ENCODE measurements around the gene TFAP2A.

The TFAP2A gene

DNA sequence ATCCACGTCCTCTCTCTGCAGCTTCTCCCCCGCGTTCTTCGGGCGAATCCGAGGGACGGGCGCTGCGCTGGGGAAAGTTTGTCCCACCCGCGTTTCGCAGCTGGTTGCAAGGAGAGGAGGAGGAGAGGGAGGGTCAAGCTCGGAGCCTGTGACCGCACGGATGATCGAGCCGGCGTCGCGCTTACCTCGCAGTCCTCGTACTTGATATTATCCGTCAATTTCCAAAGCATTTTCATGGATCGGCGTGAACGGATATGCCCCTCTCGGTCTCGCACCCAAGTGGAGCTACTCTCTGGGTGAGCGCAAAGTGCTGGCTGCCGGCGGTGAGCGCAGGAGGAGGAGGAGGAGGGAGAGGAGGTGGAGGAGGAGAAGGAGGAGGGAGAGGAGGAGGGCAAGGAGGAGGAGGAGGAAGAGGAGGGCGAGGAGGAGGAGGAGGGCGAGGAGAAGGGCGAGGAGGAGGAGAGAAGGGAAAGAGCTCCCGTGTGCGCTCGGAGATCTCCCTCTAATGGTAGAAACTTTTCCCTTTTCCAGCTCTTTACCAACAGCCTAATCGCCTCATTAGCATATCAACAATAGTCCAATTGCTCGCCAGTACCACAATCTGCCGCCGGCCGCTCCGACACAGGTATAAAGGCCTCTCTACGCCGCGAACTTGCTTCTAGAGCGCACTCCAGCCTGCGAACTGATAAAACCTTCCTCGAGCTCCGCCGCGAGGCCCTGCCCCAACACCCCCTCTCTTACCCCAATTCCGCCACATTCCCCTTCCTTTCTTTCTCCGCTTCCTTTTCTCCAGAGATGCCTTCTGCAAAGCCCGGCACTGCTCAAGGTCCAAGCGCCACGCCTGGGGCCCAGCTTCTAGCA lies at the start of gene TFAP2A:
TSS of gene TFAP2A (minus strand) at position 319 of the 861 bp plus-strand sequence. CDS start at position 236, 83 bp downstream.
- peak within 1 kb of the TSS; percentile 27 for H3K4me3 ChIP-seq (ENCODE audit: low read depth, low read length)

- H3K4me3 ChIP-seq (ENCODE audit: low read depth, low read length) = no peak overlapping the region
These were observed 48.9 kb upstream of the TFAP2A start for GRCh38 chr6:10463491-10464481.

- H3K4me3 ChIP-seq (ENCODE audit: low read depth, low read length) = no peak overlapping the region
These were observed 48.2 kb upstream of the TFAP2A start for GRCh38 chr6:10463040-10463439.

DNA sequence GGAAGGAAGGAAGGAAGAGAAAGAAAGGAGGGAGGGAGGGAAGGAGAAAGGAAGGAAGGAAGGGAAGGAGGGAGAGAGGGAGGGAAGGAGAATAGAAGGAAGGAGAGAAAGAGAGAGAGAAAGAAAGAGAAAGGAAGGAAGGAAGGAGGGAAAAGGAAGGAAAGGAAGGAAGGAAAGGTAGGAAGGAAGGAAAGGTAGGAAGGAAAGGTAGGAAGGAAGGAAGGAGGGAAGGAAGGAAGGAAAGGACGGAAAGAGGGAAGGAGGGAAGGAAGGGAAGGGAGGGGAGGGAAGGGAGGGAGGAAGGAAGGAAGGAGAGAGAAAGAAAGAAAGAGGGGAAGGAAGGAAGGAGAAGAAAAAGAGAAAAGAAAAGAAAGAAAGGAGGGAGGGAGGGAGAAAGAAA lies 47.0 kb upstream of the TFAP2A start:
- H3K4me3 ChIP-seq (ENCODE audit: low read depth, low read length) = no peak overlapping the region

GRCh38 chr6:10460096-10460495 lies 45.2 kb upstream of the TFAP2A start:
- no peak overlapping the region for H3K4me3 ChIP-seq (ENCODE audit: low read depth, low read length)

DNA sequence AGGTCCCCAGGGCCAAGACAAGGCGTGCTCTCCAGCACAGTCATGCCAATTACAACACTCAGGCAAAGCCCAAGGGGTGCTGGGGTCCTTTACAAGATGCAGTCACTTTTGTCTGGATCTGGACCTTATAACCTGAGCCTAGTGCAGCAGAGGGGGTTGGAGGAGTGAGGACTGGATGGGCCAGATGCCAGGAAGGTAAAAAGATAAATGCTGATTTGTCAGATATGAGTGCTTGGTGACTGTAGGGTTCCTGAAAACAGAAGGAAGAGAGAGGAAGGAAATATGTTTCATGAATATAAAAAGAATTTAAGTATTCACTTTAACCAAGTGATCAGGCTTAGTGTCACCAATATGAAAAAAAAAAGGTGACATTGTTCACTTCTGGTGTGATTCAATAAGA lies 43.4 kb upstream of the TFAP2A start:
- H3K4me3 ChIP-seq (ENCODE audit: low read depth, low read length) = no peak overlapping the region

DNA sequence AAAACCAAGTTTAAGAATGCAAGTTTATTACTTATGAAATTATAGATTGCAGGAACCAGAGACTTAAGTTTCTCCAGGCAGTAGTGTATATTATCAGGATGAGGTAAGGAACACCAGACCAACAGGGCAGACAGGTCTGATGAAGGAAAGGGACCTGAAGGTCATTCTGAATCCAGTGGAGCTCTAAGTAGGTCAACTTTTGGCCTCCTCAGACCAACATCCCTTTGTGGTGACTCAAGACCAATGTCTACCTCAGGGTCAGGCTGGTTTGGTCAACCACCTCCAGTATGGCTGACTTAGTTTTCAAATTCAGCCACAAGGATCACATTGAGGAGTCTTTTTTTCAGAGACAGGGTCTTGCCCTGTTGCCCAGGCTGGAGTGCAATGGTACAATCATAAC lies 38.7 kb upstream of the TFAP2A start:
- no peak overlapping the region for H3K4me3 ChIP-seq (ENCODE audit: low read depth, low read length)

GRCh38 chr6:10451828-10452509 lies 37.1 kb upstream of the TFAP2A start:
- no peak overlapping the region for H3K4me3 ChIP-seq (ENCODE audit: low read depth, low read length)

GRCh38 chr6:10451394-10451793 lies 36.5 kb upstream of the TFAP2A start:
- H3K4me3 ChIP-seq (ENCODE audit: low read depth, low read length) = no peak overlapping the region

DNA sequence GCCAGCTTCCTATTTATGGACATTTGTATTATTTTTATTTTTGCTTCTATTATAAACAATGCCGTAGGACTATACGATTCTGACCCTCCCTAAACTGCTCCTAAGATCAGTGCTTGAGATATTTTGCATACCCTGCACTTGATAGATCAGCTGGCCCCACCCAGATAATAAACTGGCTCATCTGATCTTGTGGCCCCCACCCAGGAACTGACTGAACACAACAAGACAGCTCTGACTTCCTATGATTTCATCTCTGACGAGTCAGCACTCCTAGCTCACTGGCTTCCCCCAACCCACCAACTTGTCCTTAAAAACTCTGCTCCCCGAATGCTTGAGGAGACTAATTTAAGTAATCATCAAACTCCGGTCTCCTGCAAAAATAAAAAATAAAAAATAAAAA lies 34.9 kb upstream of the TFAP2A start:
- no peak overlapping the region for H3K4me3 ChIP-seq (ENCODE audit: low read depth, low read length)

DNA sequence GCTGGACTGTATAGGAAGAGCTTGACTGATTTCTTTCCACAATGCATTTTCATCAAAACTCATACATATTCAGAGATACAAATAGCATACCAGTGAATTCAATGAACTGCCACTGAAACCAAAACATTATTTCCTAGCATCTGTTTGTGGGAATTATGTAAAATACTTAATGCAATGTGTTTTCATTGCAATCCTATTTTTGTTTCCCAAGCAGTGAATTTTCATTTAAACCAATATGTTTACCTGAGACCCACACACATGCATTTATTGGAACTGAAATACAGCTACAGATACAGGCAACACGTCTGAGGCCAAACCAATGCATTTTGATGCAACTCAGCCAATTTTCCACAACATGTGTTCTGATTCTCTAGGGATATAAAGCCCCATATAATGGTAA lies 33.2 kb upstream of the TFAP2A start:
- H3K4me3 ChIP-seq (ENCODE audit: low read depth, low read length) = no peak overlapping the region

DNA sequence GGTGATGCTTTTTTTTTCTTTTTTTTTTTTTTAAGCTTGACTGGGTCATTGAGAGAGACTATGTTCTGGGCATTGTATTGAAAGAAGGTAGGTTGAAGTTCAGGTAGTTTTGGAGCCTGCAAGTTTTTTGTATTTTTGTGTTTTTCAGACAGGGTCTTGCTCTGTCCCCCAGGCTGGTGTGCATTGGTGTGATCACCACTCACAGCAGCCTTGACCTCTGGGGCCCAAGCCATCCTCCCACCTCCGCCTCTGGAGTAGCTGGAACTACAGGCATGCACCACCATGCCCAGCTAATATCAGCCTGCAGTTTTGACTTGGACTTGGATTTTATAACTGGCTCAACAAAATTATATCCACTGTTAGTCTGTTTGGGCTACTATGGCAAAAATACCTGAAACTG lies 31.7 kb upstream of the TFAP2A start:
- no peak overlapping the region for H3K4me3 ChIP-seq (ENCODE audit: low read depth, low read length)

- no peak overlapping the region for H3K4me3 ChIP-seq (ENCODE audit: low read depth, low read length)
These were observed 26.8 kb upstream of the TFAP2A start for GRCh38 chr6:10441655-10442009.

DNA sequence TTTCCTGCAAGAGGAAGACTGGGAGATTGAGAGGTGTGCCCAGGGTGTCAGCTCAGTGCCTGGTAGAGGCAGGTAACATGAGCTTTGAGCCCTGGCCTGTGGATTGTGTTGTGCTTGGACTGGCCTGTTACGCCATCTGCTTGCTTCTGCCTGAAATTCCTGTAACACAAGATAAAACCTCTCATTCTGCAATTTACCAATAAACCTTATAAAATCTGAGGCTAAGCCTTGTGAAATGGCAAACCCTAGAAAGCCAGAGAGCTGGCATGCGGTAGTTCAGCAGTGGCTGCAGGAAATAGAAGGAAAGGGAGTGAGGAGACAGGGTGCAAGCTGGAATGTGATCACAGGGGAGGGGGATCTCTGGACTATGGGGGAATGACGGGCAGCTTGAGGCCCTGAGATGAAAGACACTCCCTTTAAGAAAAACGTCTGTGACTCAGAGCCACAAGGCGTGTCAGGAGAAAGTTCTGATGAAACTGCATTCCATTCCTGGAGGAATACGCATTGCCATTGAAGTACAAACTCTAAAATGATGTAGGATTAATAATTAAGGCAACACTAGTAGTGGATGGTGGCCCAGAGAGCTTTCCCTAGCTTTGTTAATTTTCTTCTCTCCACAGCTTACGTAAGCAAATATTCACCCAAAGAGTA lies 26.3 kb upstream of the TFAP2A start:
- no peak overlapping the region for H3K4me3 ChIP-seq (ENCODE audit: low read depth, low read length)

DNA sequence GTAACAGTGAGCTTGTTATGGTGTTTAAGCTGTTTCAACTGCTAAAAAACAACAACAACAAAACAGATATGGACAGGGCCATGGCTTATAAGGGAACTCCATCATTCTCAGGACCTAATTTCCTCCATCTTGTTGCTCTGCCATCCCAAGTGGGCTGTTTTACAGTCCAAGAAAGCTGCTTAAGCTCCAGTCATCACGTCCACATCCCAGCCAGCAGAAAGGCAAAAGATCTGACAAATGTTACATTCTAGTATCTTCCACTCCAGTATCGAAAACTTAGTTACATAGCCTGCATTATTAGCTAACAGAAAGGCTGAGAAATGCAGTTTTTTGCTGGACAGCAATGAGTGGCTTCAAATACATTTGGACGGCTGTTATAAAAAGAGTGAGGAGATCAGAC lies 23.0 kb upstream of the TFAP2A start:
- no peak overlapping the region for H3K4me3 ChIP-seq (ENCODE audit: low read depth, low read length)

GRCh38 chr6:10434235-10434634 lies 19.4 kb upstream of the TFAP2A start:
- H3K4me3 ChIP-seq (ENCODE audit: low read depth, low read length) = no peak overlapping the region

- H3K4me3 ChIP-seq (ENCODE audit: low read depth, low read length) = no peak overlapping the region
These were observed 18.4 kb upstream of the TFAP2A start for GRCh38 chr6:10433322-10433721.

- H3K4me3 ChIP-seq (ENCODE audit: low read depth, low read length) = no peak overlapping the region
These were observed 16.7 kb upstream of the TFAP2A start for GRCh38 chr6:10431423-10432164.

GRCh38 chr6:10429638-10430427 lies 15.0 kb upstream of the TFAP2A start:
- no peak overlapping the region for H3K4me3 ChIP-seq (ENCODE audit: low read depth, low read length)
